Fibroblast of skin of right biceps (primary cell): ENCODE results near the gene GFOD1.

ENCODE experiments used
- DNase-seq: peaks from one replicate; pipeline ENCODE4 v3.0.0-alpha.2; 2013

GFOD1 gene

GRCh38 chr6:13485923-13486562 lies 1.4 kb downstream of the GFOD1 start:
- DNase-seq: peak; percentile 42

- no peak for DNase-seq
Measured at GRCh38 chr6:13485303-13485702, 2.1 kb downstream of the GFOD1 start.

- no peak for DNase-seq
Measured at GRCh38 chr6:13484827-13485226, 2.6 kb downstream of the GFOD1 start.

- DNase-seq: no peak
Measured at GRCh38 chr6:13484138-13484708, 3.2 kb downstream of the GFOD1 start.

GRCh38 chr6:13480631-13481501 lies 6.5 kb downstream of the GFOD1 start:
- DNase-seq: peak; percentile 38

GRCh38 chr6:13479971-13480434 lies 7.4 kb downstream of the GFOD1 start:
- DNase-seq: no peak

- no peak for DNase-seq
Measured at GRCh38 chr6:13479206-13479800, 8.1 kb downstream of the GFOD1 start.

- DNase-seq: no peak
Measured at GRCh38 chr6:13478525-13478966, 8.9 kb downstream of the GFOD1 start.

- no peak for DNase-seq
Measured at GRCh38 chr6:13474787-13475186, 12.6 kb downstream of the GFOD1 start.

GRCh38 chr6:13474360-13474759 lies 13.0 kb downstream of the GFOD1 start:
- DNase-seq: no peak

- no peak for DNase-seq
Measured at GRCh38 chr6:13473768-13474165, 13.6 kb downstream of the GFOD1 start.

GRCh38 chr6:13472976-13473767 lies 14.2 kb downstream of the GFOD1 start:
- no peak for DNase-seq

- DNase-seq: peak; percentile 39
Measured at GRCh38 chr6:13472099-13472498, 15.3 kb downstream of the GFOD1 start.

GRCh38 chr6:13471184-13471583 lies 16.2 kb downstream of the GFOD1 start:
- DNase-seq: no peak

- peak; percentile 28 for DNase-seq
Measured at GRCh38 chr6:13470238-13471140, 16.9 kb downstream of the GFOD1 start.

GRCh38 chr6:13469693-13470092 lies 17.7 kb downstream of the GFOD1 start:
- peak; percentile 62 for DNase-seq

GRCh38 chr6:13468839-13469238 lies 18.6 kb downstream of the GFOD1 start:
- no peak for DNase-seq

- DNase-seq: no peak
Measured at GRCh38 chr6:13467216-13467600, 20.2 kb downstream of the GFOD1 start.

- no peak for DNase-seq
Measured at GRCh38 chr6:13466304-13467215, 20.8 kb downstream of the GFOD1 start.

- DNase-seq: no peak
Measured at GRCh38 chr6:13465734-13466133, 21.7 kb downstream of the GFOD1 start.
